ENCODE data around the gene PPP1R13B.
A peak's percentile ranks its signal among the peaks of the same experiment; 100 is the strongest.

Gene PPP1R13B

GRCh38 chr14:103715052-103716000, 132.0 kb downstream of the PPP1R13B start, which contains the start of the genes XRCC3 and ZFYVE21:
Gene XRCC3 (minus strand): TSS chr14:103715451. CDS start chr14:103711087, 4,364 bp downstream.
Gene ZFYVE21 (plus strand): TSS chr14:103715810. CDS start chr14:103715842, 32 bp downstream.
- DNase-seq (ENCODE audit: insufficient read length, low spot score) (peak; percentile 99), FAIRE-seq (no peak)
- TF ChIP-seq CTCF (IDR thresholded peaks at IDR 0.05; ENCODE audit: insufficient read depth, missing control alignments): no peak

GRCh38 chr14:103714063-103714724, 133.2 kb downstream of the PPP1R13B start:
- no peak for DNase-seq (ENCODE audit: insufficient read length, low spot score)
- no peak for TF ChIP-seq CTCF (IDR thresholded peaks at IDR 0.05; ENCODE audit: insufficient read depth, missing control alignments)
- no peak for FAIRE-seq

- FAIRE-seq (no peak), DNase-seq (ENCODE audit: insufficient read length, low spot score) (no peak)
- no peak for TF ChIP-seq CTCF (IDR thresholded peaks at IDR 0.05; ENCODE audit: insufficient read depth, missing control alignments)
Measured at GRCh38 chr14:103713304-103714062, 133.9 kb downstream of the PPP1R13B start.

- no peak for DNase-seq (ENCODE audit: insufficient read length, low spot score)
- no peak for FAIRE-seq
- no peak for TF ChIP-seq CTCF (IDR thresholded peaks at IDR 0.05; ENCODE audit: insufficient read depth, missing control alignments)
Measured at GRCh38 chr14:103712633-103713247, 134.6 kb downstream of the PPP1R13B start.

- FAIRE-seq: no peak
- DNase-seq (ENCODE audit: insufficient read length, low spot score): no peak
Measured at GRCh38 chr14:103711516-103712431, 135.6 kb downstream of the PPP1R13B start.

More at GRCh38 chr14:103711516-103712431, 135.6 kb downstream of the PPP1R13B start:
- no peak for TF ChIP-seq CTCF (IDR thresholded peaks at IDR 0.05; ENCODE audit: insufficient read depth, missing control alignments)
